GM21717 (cell line): ENCODE measurements around the gene CSGALNACT2.
A peak's percentile ranks its signal among the peaks of the same experiment; 100 is the strongest.

ENCODE experiments used
- ATAC-seq: cut with Tn5 transposase; IDR thresholded peaks from one replicate; pipeline ENCODE4 v1.9.1; 2021; ENCODE audit warnings: mild to moderate bottlenecking, moderate library complexity; ENCODE audit not compliant: unreplicated experiment

CSGALNACT2 gene

GRCh38 chr10:43123361-43124093 is 14.7 kb upstream of the CSGALNACT2 start:
- ATAC-seq: no peak

- ATAC-seq: no peak
Measured at GRCh38 chr10:43124094-43124521, 14.1 kb upstream of the CSGALNACT2 start.

DNA sequence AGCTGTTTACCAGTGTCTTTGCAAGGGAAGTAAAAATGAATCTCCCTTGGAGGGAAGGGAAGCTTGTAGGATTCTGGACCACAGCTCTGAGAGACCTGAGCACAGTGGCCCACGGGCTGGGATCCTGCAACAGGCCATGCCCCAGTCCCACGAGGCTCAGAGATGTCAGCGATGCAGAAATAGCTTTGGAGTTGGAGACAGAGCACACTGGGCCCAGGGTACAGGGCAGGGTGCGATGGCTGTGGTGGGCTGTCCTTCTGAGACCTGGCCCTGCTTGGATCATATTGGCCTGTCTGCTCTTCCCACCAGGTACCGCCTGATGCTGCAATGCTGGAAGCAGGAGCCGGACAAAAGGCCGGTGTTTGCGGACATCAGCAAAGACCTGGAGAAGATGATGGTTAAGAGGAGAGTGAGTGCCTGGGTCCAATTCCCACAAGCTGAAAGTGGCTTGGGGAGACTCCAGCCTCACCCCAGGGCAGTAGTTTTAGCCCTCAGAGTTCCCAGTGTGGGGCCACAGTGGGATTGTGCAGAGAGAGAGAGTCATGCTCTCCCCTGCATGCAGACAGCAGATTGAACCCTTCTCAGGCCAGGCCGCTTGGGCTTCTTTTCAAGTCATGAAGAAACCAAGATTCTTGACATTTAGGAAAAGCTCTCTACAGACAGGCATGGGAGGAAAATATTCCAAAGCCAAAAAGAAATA is 13.5 kb upstream of the CSGALNACT2 start:
- ATAC-seq: no peak

DNA sequence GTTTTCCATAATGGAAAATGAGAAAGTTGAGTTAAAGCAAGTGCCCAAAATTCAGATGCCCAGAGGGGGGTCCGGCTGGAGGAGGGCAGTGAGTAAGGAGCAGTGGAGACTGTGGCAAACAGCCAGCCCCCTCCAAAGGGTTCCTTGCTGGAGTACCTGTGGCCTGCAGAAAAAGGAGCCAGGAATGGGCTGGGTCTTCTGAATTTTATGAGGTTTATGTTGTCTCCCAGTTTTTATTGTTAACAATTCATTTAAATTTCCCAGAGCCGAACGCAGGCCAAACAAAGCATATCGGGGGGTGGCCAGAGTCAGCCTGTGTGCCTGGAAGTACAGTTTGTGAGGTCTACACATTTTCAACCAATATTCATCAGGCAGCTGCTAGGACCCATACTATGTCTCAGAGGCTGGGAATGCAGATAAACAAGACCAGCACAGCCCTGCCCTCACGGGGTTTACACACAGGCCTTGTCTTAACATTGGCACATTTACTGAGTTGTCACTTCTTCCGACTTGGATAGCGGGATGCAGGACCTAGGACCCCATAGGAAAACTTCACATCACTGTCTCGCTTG is 12.9 kb upstream of the CSGALNACT2 start:
- no peak for ATAC-seq

- no peak for ATAC-seq
Measured at GRCh38 chr10:43125881-43126731, 12.1 kb upstream of the CSGALNACT2 start.

- ATAC-seq: no peak
Measured at GRCh38 chr10:43126759-43127424, 11.4 kb upstream of the CSGALNACT2 start.

GRCh38 chr10:43127442-43127841 is 10.8 kb upstream of the CSGALNACT2 start:
- ATAC-seq: no peak

- no peak for ATAC-seq
Measured at GRCh38 chr10:43128331-43128730, 9.9 kb upstream of the CSGALNACT2 start.

GRCh38 chr10:43128958-43129706 is 9.1 kb upstream of the CSGALNACT2 start:
- peak; percentile 83 for ATAC-seq

GRCh38 chr10:43130770-43131171 is 7.5 kb upstream of the CSGALNACT2 start:
- ATAC-seq: no peak

GRCh38 chr10:43131256-43131655 is 7.0 kb upstream of the CSGALNACT2 start:
- ATAC-seq: no peak

- ATAC-seq: no peak
Measured at GRCh38 chr10:43131906-43132305, 6.3 kb upstream of the CSGALNACT2 start.

- no peak for ATAC-seq
Measured at GRCh38 chr10:43132867-43133787, 5.1 kb upstream of the CSGALNACT2 start.

- no peak for ATAC-seq
Measured at GRCh38 chr10:43134126-43134905, 3.9 kb upstream of the CSGALNACT2 start.

DNA sequence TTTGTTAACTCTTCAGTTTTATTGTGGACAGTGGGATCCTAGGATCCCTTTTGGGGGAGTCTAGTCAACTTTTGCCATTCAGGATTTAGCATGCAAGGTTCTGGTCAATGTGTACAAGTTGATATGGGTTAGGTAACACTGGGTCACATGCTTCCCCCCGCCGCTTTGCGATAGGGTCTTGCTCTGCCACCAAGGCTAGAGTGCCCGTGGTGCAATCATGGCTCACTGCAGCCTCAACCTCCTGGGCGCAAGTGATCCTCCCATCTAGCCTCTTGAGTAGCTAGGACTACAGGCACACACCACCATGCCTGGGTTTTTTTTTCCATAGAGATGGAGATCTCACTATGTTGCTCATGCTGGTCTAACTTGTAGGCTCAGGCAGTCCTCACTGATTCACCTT is 3.2 kb upstream of the CSGALNACT2 start:
- ATAC-seq: no peak

DNA sequence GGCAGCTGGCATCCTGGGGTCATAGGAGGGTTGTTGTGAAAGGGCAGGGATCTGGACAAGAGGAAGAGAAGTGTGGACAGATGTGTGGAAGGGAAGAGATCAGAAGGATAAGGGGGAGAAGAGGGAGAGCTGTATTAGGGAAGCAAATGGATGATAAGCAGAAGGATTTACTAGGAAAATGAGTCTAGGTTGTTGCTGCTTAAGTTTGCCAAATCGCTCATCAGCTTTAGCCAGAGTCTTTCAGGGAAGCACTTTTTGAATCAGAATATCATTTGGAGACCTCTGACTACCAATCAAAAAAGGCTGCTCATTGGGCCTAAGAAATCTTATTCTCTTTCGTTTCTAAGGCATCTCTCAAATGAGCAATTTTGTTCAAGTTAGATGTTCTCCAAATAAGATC is 2.6 kb upstream of the CSGALNACT2 start:
- no peak for ATAC-seq

DNA sequence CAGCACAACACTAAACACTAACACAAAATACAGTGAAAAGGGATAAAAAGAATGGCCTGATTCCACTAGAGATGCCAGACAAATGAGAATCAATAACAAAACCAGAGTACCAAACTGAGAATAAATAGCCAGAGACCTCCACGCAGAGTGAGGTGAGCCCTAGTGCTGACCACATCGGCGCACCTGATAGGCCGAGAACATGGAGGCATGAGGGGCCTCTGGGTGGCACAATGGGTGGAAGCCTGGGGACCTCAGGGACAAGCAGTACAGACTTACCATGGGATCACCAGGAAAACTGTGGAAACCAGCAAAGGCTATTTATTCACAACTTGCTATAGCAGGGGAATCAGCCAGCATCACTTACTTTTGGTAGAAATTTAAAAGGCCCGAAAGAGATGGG is 1.8 kb upstream of the CSGALNACT2 start:
- ATAC-seq: no peak
